Heart right ventricle (tissue), 16 donors: ENCODE data around the gene HDAC2. TPM values are rescaled to one million over a fixed set of nuclear protein-coding genes. Genes with fewer than 3 reads are reported as not detected.
A peak's percentile ranks its signal among the peaks of the same experiment; 100 is the strongest.
"Not testable (repeated sequence)": the region's sequence is repeated elsewhere in the genome, so short reads cannot be mapped to it uniquely, and the experiment has no call there.

Experiments
- ATAC-seq, 8 donors: fragments of 200-7000 bp; cut with Tn5 transposase; one replicate each; pipeline ENCODE4 v1.9.1; 2020; ENCODE audit warnings: mild to moderate bottlenecking in 8 of 8, moderate library complexity in 8 of 8, moderate number of reproducible peaks in 1 of 8
- DNase-seq, 2 donors: peaks; one replicate each; pipeline ENCODE4 v3.0.0-alpha.2; 2020
- H3K27ac ChIP-seq, 10 donors: fragments of 200-600 bp; sonication (generic) in 2 of 10; one replicate each; pipeline versions ENCODE4 v1.5.0 to v1.8.0; 2020 to 2022; ENCODE audit warnings: mild to moderate bottlenecking in 3 of 10
- H3K27me3 ChIP-seq, 7 donors: fragments of 200-600 bp; one replicate each; pipeline ENCODE4 v1.8.0; 2021 to 2022; ENCODE audit warnings: mild to moderate bottlenecking in 2 of 7
- H3K36me3 ChIP-seq, 9 donors: fragments of 200-600 bp; sonication (generic) in 1 of 9; one replicate each; pipeline versions ENCODE4 v1.5.0 to v1.8.0; 2020 to 2022; ENCODE audit warnings: mild to moderate bottlenecking in 2 of 9
- H3K4me1 ChIP-seq, 9 donors: fragments of 200-600 bp; sonication (generic) in 1 of 9; one replicate each; pipeline versions ENCODE4 v1.5.0 to v1.8.0; 2020 to 2022; ENCODE audit warnings: mild to moderate bottlenecking in 4 of 9
- H3K4me3 ChIP-seq, 10 donors: fragments of 200-600 bp; sonication (generic) in 2 of 10; one replicate each; pipeline versions ENCODE4 v1.5.0 to v1.8.0; 2020 to 2022; ENCODE audit warnings: mild to moderate bottlenecking in 7 of 10, moderate library complexity in 2 of 10
- H3K9me3 ChIP-seq, 11 donors: fragments of 200-600 bp in 10 of 11; sonication (generic) in 2 of 11; one replicate each; pipeline versions ENCODE4 v1.5.0 to v1.8.0; 2013 to 2022; ENCODE audit warnings: mild to moderate bottlenecking in 2 of 11, control low read depth in 1 of 11, moderate library complexity in 1 of 11
- WGBS, 2 donors: extraction: QIAGEN DNeasy Blood & Tissue Kit; methylation state at CpG; one replicate each; pipeline ENCODE4 v1.1.7; 2013; ENCODE audit warnings: inconsistent platforms in 1 of 2; 5-methylcytosine and 5-hydroxymethylcytosine counted together
- intact Hi-C, 10 donors: fragments of 100-400 bp; cut with DNase I; formaldehyde crosslinking; loops; one replicate each; pipeline versions ENCODE4 v1.11.1 to v1.14.2; 2022
- polyA plus RNA-seq, 2 donors: library from polyadenylated mRNA; stranded (reverse); fragments of 200-250 nt; gene quantifications; one replicate each; pipeline ENCODE4 v1.2.3, GENCODE V29; 2013
- total RNA-seq, 10 donors: library from RNA; stranded (reverse); fragmentation: NEBNext Ultra II Directional in 3 of 10; extraction: Animal tissue kit (Norgen Biotek cat#: 25700) in 3 of 10; gene quantifications; one replicate each; pipeline versions ENCODE4 v1.2.1 to v1.2.4, GENCODE V29; 2021 to 2023
- TF ChIP-seq, protein P1 (sequence below), 9 donors: fragments of 200-600 bp; sonication (generic) in 2 of 9; IDR thresholded peaks; one replicate each; pipeline versions ENCODE4 v1.5.0 to v1.8.0; 2021 to 2022; ENCODE audit warnings: antibody characterized with exemption in 9 of 9, mild to moderate bottlenecking in 5 of 9, moderate library complexity in 1 of 9
- donor health status: Arrhythmogenic right ventricular cardiomyopathy.
- donor health status: ischemic (EF 13 %, LVEDD 7.1; RV severe dilation, severe dysfunction).
- donor health status: healthy with polysubstance abuse.
- donor health status: DM: no; HTN: yes; CAD: no.
- donor health status: DM: no; HTN: no; CAD: no.
- donor health status: ischemic (EF 25% LVEDD 6.9; RV normal size, moderate dysfunction).
- donor health status: ischemic (EF 25% LVEDD 5.7; RV mildly dilated, moderate dysfunction).
- donor health status: healthy.
- donor health status: DM: yes; HTN: yes; CAD: no.
- donor health status: Ischemic cardiomyopathy.
- donor health status: ischemic (EF 35%, LVEDD 5.7; RV mildly dilated, moderate dysfunction).
- donor health status: nonischemic (EF 11% LVEDD 7.7; RV severe dilation, severe dysfunction).
- donor health status: DM: yes; HTN: yes; CAD: no.
- donor health status: PGD.
- donor health status: ischemic (EF 29% LVEDD 5.4; RV normal size, mild dysfunction).
- donor health status: nonischemic (EF 23%, LVEDD 6.1; RV moderate dilation, normal function).

HDAC2 gene
- total and polyA plus RNA-seq, 12 donors: 23.2 to 60.2 (median 46.2) TPM

DNA sequence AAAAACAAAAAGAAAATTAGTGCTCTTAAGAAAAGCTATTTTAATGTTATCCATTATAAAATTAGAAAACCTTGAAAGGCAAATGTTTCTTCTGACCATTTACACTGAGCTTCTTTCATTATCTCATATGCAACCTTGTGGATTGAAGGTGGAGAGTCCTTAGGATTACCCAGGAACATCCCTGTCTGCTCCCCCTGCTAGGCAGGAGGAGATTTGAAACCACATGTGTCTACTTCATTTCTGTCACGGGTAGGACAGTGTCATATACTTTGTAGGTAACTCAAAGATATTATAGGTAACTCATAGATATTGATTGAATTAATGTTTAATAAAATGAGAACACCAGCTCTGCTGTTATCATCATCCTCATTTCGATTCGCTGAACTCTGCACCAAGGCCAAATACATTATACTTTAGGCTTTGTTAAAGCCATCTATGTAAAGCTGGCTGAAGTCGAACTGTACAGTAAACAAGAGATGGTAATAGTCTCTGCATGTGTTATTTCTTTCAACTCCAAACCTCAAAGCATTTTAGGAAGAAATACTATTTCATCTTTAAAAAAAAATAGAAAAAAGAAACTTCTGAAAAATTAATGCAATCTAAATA is 49.5 kb downstream of the HDAC2 start:
- Histone ChIP-seq H3K27me3 (no peaks in the 10 kb centered on the region), H3K36me3 (no peaks in the 10 kb centered on the region), H3K27ac (peak overlapping the region in 8 of 10 donors; percentile 11 to 57 (median 52)), H3K4me1 (peaks cover 0 to 57% (median 22%) of the 10 kb centered on the region in 9 donors), H3K9me3 (no peaks in the 10 kb centered on the region), H3K4me3 (no peak overlapping the region)
- intact Hi-C loops: loop anchor here in 1 of 10 donors (5.0 kb wide), 1 partner anchor 64 kb away; the partner anchor contains the start of gene MARCKS
- DNase-seq: no peak
- 67 to 74% methylated on average over 4 of the region's 4 CpGs for WGBS, 2 donors
- ATAC-seq: no peak
- TF ChIP-seq, protein P1, sequence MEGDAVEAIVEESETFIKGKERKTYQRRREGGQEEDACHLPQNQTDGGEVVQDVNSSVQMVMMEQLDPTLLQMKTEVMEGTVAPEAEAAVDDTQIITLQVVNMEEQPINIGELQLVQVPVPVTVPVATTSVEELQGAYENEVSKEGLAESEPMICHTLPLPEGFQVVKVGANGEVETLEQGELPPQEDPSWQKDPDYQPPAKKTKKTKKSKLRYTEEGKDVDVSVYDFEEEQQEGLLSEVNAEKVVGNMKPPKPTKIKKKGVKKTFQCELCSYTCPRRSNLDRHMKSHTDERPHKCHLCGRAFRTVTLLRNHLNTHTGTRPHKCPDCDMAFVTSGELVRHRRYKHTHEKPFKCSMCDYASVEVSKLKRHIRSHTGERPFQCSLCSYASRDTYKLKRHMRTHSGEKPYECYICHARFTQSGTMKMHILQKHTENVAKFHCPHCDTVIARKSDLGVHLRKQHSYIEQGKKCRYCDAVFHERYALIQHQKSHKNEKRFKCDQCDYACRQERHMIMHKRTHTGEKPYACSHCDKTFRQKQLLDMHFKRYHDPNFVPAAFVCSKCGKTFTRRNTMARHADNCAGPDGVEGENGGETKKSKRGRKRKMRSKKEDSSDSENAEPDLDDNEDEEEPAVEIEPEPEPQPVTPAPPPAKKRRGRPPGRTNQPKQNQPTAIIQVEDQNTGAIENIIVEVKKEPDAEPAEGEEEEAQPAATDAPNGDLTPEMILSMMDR (IDR thresholded peaks at IDR 0.05): no peak

DNA sequence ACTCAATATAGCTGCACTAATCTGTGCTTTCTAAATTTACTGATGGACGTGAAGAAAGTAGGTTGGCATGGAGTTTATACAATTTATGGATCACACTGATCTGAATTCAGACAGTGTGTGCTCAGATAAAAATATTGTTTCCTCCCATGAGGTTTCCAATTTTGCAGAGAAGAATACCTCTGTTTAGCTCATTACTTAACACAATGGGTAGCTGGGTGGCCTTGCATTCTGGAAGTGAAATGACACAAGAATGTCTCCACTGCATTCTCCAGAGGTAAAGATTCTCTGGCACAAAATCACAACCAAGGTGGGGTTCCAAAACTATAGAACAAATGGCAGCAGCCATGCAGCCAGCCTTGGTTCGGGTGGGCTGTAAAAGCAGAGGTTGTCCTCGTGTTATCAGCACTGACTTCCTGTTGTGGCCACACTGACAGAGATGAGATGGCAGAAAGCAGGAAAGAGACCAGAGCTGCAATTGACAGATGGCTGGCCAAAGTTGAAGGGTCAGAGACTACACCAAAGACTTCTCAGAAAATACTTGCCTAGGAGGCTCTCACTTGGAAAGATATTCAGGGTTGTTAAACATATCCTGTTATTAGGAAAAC is 50.2 kb downstream of the HDAC2 start:
- Histone ChIP-seq H3K4me1 (peaks cover 0 to 57% (median 22%) of the 10 kb centered on the region in 9 donors), H3K27me3 (no peaks in the 10 kb centered on the region), H3K4me3 (no peak overlapping the region), H3K9me3 (no peaks in the 10 kb centered on the region), H3K36me3 (no peaks in the 10 kb centered on the region), H3K27ac (peak overlapping the region in 9 of 10 donors; percentile 3 to 57 (median 50))
- ATAC-seq: peak in 7 of 8 donors; percentile 25 to 66 (median 55)
- whole genome bisulfite sequencing, 2 donors: 26 to 33% methylated on average over 3 of the region's 3 CpGs
- TF ChIP-seq, protein P1 (IDR thresholded peaks at IDR 0.05): no peak
- DNase-seq: no peak
- intact Hi-C loops: loop anchor here in 1 of 10 donors (5.0 kb wide), 1 partner anchor 63 kb away; the partner anchor contains the start of gene MARCKS

DNA sequence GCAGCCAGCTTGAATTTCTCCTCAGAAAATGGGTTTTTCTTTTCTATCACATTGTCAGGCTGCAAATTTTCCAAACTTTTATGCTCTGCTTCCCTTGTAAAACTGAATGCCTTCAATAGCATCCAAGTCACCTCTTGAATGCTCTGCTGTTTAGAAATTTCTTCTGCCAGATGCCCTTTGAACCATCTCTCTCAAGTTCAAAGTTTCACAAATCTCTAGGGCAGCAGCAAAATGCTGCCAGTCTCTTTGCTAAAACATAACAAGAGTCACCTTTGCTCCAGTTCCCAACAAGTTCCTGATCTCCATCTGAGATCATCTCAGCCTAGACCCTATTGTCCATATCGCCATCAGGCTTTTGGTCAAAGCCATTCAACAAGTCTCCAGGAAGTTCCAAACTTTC is 60.7 kb downstream of the HDAC2 start:
- ATAC-seq, H3K27me3 ChIP-seq, DNase-seq, H3K36me3 ChIP-seq, H3K9me3 ChIP-seq, H3K27ac ChIP-seq, H3K4me3 ChIP-seq: not testable (repeated sequence)
- peaks cover 0 to 13% (median 0%) of the 10 kb centered on the region in 9 donors for H3K4me1 ChIP-seq
- intact Hi-C loops: loop anchor here in 1 of 10 donors (5.0 kb wide), 1 partner anchor 1128 kb away; no protein-coding TSS in a partner anchor
- 70 to 79% methylated on average over 1 of the region's 1 CpG for WGBS, 2 donors

DNA sequence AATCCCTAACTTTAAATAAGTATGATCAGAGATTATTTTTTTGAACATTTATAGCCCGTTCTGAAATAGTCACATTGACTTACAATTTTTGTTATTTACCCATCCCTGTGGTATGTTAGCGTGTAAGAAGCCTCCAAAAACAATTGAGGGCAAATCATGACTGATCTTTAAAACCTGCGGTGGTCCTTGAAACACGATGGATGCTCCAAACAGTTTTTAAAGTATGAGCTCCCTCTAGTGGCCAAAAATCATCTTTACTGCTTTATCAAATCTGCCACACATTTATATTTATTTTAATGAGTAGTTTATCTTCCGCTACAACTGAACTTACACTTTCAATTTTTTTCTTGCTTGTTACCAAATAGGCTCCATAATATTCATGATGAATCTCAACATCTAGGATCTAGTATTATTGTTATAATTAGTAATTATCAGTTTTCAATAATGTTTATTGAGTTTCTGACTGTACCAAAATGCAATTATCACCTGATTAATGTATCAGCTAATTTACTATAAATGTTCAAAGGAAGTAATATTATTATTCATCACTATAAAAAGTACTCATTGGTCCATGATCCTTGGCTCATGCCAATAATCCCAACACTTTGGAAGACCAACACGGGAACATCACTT is 61.6 kb downstream of the HDAC2 start:
- TF ChIP-seq, protein P1 (IDR thresholded peaks at IDR 0.05): peak; percentile 62 to 85 (median 75)
- ATAC-seq (peak in 1 of 8 donors; percentile 43), DNase-seq (peak in 1 of 2 donors; percentile 26)
- Histone ChIP-seq H3K36me3 (no peaks in the 10 kb centered on the region), H3K27ac (no peak overlapping the region), H3K9me3 (peaks cover 0 to 7% (median 0%) of the 10 kb centered on the region in 11 donors), H3K4me3 (no peak overlapping the region), H3K27me3 (no peaks in the 10 kb centered on the region), H3K4me1 (peaks cover 0 to 18% (median 4%) of the 10 kb centered on the region in 9 donors)
- 17 to 21% methylated on average over 6 of the region's 6 CpGs for WGBS, 2 donors
- intact Hi-C loops: loop anchor here in 8 of 10 donors (1.0 to 10.0 kb wide), 9 partner anchors 47 to 1585 kb away; partner anchors contain the start of gene MARCKS (in 1 of the 8)
